Measurements from ENCODE around the gene FAM228B.

The FAM228B gene

GRCh38 chr2:24147364-24147763 lies 24.1 kb downstream of the FAM228B start:
- ChIA-PET CTCF (no interaction called here), POLR2A (no interaction called here)
- DNase-seq (ENCODE audit: extremely low spot score), result no peak
- TF ChIP-seq, protein P1, sequence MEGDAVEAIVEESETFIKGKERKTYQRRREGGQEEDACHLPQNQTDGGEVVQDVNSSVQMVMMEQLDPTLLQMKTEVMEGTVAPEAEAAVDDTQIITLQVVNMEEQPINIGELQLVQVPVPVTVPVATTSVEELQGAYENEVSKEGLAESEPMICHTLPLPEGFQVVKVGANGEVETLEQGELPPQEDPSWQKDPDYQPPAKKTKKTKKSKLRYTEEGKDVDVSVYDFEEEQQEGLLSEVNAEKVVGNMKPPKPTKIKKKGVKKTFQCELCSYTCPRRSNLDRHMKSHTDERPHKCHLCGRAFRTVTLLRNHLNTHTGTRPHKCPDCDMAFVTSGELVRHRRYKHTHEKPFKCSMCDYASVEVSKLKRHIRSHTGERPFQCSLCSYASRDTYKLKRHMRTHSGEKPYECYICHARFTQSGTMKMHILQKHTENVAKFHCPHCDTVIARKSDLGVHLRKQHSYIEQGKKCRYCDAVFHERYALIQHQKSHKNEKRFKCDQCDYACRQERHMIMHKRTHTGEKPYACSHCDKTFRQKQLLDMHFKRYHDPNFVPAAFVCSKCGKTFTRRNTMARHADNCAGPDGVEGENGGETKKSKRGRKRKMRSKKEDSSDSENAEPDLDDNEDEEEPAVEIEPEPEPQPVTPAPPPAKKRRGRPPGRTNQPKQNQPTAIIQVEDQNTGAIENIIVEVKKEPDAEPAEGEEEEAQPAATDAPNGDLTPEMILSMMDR (IDR thresholded peaks at IDR 0.05; ENCODE audit: control extremely low read depth, extremely low read depth, low read depth, missing control alignments), result no peak

- TF ChIP-seq, protein P1 (IDR thresholded peaks at IDR 0.05; ENCODE audit: control extremely low read depth, extremely low read depth, low read depth, missing control alignments), result no peak
- no peak for DNase-seq (ENCODE audit: extremely low spot score)
- POLR2A ChIA-PET, result no interaction called here
- CTCF ChIA-PET, result interaction anchor here (1.0 to 4.0 kb wide), 3 partner anchors 11 to 30 kb away, joined by 3 to 22 read pairs (median 3); partner anchors contain the start of gene PFN4
Observed at GRCh38 chr2:24152413-24153197, 29.3 kb downstream of the FAM228B start.

DNA sequence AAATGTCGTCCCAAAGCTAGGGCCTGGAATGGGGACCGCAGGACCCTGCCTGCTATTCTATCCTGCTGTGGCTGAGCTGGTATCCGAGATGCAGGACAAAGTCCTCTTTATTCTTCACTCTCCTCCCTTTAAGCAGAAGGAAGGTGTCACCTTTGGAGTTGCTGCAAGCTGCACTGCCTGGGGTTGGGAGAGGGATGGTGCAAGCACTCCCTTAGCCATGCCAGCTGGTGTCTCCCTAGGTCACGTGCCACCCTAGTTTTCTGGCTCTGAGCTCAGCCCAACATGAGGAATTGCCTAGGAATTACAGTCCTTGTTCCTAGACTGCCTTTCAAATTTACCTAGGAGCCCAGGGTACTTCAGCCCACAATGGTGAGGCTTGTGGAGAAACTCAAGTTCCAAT lies 30.2 kb downstream of the FAM228B start:
- ChIA-PET CTCF (interaction anchor here (1.0 to 4.0 kb wide), 4 partner anchors 10 to 69 kb away, joined by 3 to 22 read pairs (median 3); partner anchors contain the start of genes PFN4 and TP53I3), POLR2A (no interaction called here)
- TF ChIP-seq, protein P1 (IDR thresholded peaks at IDR 0.05; ENCODE audit: control extremely low read depth, extremely low read depth, low read depth, missing control alignments), result no peak
- DNase-seq (ENCODE audit: extremely low spot score), result no peak

DNA sequence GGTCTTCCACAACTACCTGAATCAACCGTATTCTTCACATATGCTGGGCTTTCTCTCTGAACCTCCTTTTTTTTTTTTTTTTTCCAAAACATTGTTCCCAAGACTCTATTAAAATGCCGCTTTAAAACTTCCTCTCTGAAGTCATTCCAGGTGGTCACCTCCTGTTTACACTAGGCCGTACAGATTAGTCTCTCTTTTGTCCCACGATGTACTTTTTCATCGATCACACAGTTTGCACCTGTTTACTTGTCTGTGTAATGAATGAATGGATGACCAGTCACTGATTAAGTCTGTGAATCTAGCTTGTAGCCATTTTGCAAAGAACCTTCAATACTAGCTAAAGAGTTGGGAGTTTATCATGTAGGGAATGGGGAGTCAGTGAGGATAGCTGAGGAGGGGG lies 34.9 kb downstream of the FAM228B start:
- TF ChIP-seq, protein P1 (IDR thresholded peaks at IDR 0.05; ENCODE audit: control extremely low read depth, extremely low read depth, low read depth, missing control alignments), result no peak
- POLR2A ChIA-PET, result no interaction called here
- no peak for DNase-seq (ENCODE audit: extremely low spot score)
- CTCF ChIA-PET, result interaction anchor here (0.8 kb wide), 1 partner anchor 75 kb away, joined by 3 read pairs; no protein-coding TSS in a partner anchor

DNA sequence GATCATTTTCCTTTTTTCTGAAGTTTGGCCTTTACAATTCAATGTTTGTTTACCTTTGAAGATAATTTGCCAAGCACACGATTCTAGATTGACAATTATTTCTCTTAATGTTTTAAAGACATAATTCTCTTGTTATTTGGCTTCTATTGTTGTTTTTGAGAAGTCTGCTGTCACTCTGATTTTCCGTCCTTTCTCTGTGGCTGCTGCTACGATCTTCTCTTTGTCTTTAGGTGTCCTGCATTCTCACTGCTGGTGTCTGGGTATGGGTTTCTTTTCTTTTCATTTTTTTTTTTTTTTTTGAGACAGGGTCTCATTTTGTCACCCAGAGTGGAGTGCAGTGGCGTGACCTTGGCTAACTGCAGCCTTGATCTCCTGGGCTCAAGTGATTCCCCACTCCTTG lies 36.4 kb downstream of the FAM228B start:
- CTCF ChIA-PET, result no interaction called here
- POLR2A ChIA-PET, result no interaction called here

DNA sequence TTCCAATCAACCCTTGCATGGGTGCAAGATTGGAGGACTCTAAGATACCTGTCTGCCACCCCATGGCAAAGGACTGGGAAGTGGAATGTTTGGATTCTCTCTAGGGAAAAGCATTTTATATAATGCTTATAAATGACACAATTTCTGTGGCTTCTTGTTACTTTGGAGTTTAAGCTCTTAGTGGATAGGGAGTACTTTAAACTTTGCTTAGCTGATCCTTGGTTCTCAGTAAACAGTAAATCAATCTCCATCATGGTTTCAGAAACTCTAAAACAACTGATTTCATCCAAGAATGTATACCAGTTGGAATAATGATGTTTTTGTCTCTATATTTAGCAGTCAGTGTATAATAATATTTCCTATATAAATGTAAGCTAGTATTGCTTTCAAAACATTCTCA lies 37.5 kb downstream of the FAM228B start:
- POLR2A ChIA-PET, result no interaction called here
- CTCF ChIA-PET, result interaction anchor here (6.7 kb wide), 1 partner anchor 336 kb away, joined by 27 read pairs; no protein-coding TSS in a partner anchor
- TF ChIP-seq, protein P1 (IDR thresholded peaks at IDR 0.05; ENCODE audit: control extremely low read depth, extremely low read depth, low read depth, missing control alignments), result no peak
- no peak for DNase-seq (ENCODE audit: extremely low spot score)

More for the DNA sequence above, 36.4 kb downstream of the FAM228B start:
- no peak for DNase-seq (ENCODE audit: extremely low spot score)
- TF ChIP-seq, protein P1 (IDR thresholded peaks at IDR 0.05; ENCODE audit: control extremely low read depth, extremely low read depth, low read depth, missing control alignments), result no peak
